ENCODE measurements around the gene SOST. TPM values are rescaled to one million over a fixed set of nuclear protein-coding genes. Genes with fewer than 3 reads are reported as not detected.

Gene SOST
- total RNA-seq, 4 donors from 2014 or later: 0.49 TPM; not detected in 3

DNA sequence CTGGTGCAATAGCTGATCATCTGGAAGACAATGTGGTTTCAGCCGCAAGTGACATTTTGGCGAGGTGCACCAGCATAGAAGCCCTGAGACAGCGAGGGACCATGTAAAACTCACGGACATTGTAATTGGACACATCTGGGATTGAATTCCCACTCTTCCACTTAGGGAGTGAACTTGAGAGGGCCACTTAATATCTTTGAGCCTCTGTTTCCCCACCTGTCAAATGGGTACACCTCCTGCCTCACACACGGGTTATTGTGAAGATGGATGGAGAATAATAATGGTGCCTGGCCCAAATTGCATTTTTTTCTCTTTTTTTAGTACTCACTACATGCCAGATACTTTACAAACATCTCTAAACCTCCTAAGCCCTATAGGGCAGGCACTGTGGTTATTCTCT is 51.4 kb downstream of the SOST start:
- WGBS, 2 donors: 56 to 59% methylated on average over 3 to 5 of the region's 5 CpGs
- Histone ChIP-seq H3K4me1 (no peaks in the 10 kb centered on the region), H3K36me3 (no peaks in the 10 kb centered on the region), H3K9me3 (no peaks in the 10 kb centered on the region), H3K4me3 (no peak overlapping the region), H3K27me3 (peaks cover 0 to 45% (median 0%) of the 10 kb centered on the region in 4 donors), H3K27ac (no peak overlapping the region)
- no peak for DNase-seq
- intact Hi-C loops (cut with DNase I): no loop called here
- TF ChIP-seq POLR2A (IDR thresholded peaks at IDR 0.05): no peak
- TF ChIP-seq, protein P1, sequence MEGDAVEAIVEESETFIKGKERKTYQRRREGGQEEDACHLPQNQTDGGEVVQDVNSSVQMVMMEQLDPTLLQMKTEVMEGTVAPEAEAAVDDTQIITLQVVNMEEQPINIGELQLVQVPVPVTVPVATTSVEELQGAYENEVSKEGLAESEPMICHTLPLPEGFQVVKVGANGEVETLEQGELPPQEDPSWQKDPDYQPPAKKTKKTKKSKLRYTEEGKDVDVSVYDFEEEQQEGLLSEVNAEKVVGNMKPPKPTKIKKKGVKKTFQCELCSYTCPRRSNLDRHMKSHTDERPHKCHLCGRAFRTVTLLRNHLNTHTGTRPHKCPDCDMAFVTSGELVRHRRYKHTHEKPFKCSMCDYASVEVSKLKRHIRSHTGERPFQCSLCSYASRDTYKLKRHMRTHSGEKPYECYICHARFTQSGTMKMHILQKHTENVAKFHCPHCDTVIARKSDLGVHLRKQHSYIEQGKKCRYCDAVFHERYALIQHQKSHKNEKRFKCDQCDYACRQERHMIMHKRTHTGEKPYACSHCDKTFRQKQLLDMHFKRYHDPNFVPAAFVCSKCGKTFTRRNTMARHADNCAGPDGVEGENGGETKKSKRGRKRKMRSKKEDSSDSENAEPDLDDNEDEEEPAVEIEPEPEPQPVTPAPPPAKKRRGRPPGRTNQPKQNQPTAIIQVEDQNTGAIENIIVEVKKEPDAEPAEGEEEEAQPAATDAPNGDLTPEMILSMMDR (IDR thresholded peaks at IDR 0.05): no peak

DNA sequence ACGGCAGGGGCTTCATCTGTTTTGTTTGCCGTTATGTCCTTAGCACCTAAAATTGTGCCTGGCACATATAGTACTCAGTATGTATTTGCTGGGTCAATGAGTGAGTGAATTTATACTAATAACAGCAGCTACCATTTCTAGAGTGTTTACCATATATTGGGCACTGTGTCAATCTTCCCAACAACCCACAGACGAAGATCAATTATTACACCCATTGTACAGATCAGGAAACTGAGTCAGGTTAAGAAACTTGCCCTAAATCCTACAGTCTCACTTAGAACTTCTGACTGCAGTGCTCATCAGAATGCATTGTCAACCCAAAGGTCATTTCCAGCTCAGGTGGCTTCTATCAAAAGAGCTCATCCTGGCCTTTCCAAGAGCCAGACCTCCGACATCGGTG is 52.4 kb downstream of the SOST start:
- Histone ChIP-seq H3K27me3 (peaks cover 0 to 40% (median 0%) of the 10 kb centered on the region in 4 donors), H3K9me3 (no peaks in the 10 kb centered on the region), H3K27ac (no peak overlapping the region), H3K4me3 (no peak overlapping the region), H3K4me1 (peaks cover 0 to 3% (median 0%) of the 10 kb centered on the region in 3 donors), H3K36me3 (no peaks in the 10 kb centered on the region)
- intact Hi-C loops (cut with DNase I): no loop called here
- no peak for DNase-seq
- TF ChIP-seq, protein P1 (IDR thresholded peaks at IDR 0.05): no peak
- TF ChIP-seq POLR2A (IDR thresholded peaks at IDR 0.05): no peak
- WGBS, 2 donors: 75 to 78% methylated on average over 4 to 5 of the region's 5 CpGs

Other genes with a start within 250 kb of the SOST start
- 10 to 100 TPM in 1 of 4 donors, 1 to 10 TPM in 3; 3.7 to 11.1 (median 6.9) TPM for gene ETV4, start 212.5 kb downstream of the SOST start, total RNA-seq
- gene MEOX1, start 96.9 kb downstream of the SOST start, total RNA-seq: 1 to 10 TPM in 2 of 4 donors, under 1 TPM in 2; 0.64 to 6.1 (median 2.7) TPM
- gene DUSP3, start 20.2 kb upstream of the SOST start, total RNA-seq: 10 to 100 TPM; 33.7 to 58.4 (median 36.8) TPM
- gene CFAP97D1, start 21.6 kb upstream of the SOST start, total RNA-seq: under 1 TPM in 1 of 4 donors, not detected in 3; 0.13 TPM
- 10 to 100 TPM in 1 of 4 donors, 1 to 10 TPM in 3; 5.9 to 15.8 (median 9.0) TPM for gene MPP3, start 74.4 kb upstream of the SOST start, total RNA-seq
- 1 to 10 TPM in 2 of 4 donors, under 1 TPM in 2; 0.30 to 2.3 (median 0.94) TPM for gene CD300LG, start 88.4 kb upstream of the SOST start, total RNA-seq
- gene MPP2, start 148.7 kb upstream of the SOST start, total RNA-seq: 1 to 10 TPM in 1 of 4 donors, under 1 TPM in 3; 0.18 to 3.6 (median 0.54) TPM
- gene PPY, start 183.7 kb upstream of the SOST start, total RNA-seq: not detected
- not detected for gene PYY, start 195.1 kb upstream of the SOST start, total RNA-seq
- 1 to 10 TPM in 3 of 4 donors, under 1 TPM in 1; 0.64 to 2.7 (median 2.1) TPM for gene NAGS, start 245.8 kb upstream of the SOST start, total RNA-seq

Measured in esophagus squamous epithelium (tissue), 5 donors.